Ovary (tissue), 3 donors: ENCODE data around the gene S1PR5.

ENCODE experiments used
- CTCF ChIP-seq, 3 donors: fragments of 450-650 bp in 2 of 3; fragments of 200-600 bp in 1 of 3; IDR thresholded peaks; one replicate each; pipeline versions ENCODE4 v1.5.1 to v1.8.0; 2016 to 2022; ENCODE audit warnings: antibody characterized with exemption in 3 of 3, mild to moderate bottlenecking in 1 of 3
- EP300 ChIP-seq: sonication (generic); formaldehyde crosslinking; IDR thresholded peaks from one replicate; pipeline ENCODE4 v1.6.1; 2017; ENCODE audit warnings: antibody characterized with exemption
- donor health status: DM: no; HTN: no; CAD: no.

- TF ChIP-seq EP300 (no peak), CTCF (IDR thresholded peaks at IDR 0.05) (peak in 2 of 3 donors; percentile 33 to 74)
These were observed 38.3 kb downstream of the S1PR5 start for GRCh38 chr19:10478903-10479384.
